GM06990 (cell line): ENCODE measurements around the gene KHDRBS2.

Experiments
- DNase-seq: peaks from one replicate; pipeline ENCODE4 v3.0.0-alpha.2; 2011; ENCODE audit not compliant: insufficient read length; ENCODE audit errors: extremely low read depth
- H3K27me3 ChIP-seq: replicated peaks from 2 replicates; pipeline ENCODE4 v1.6.0; 2011; ENCODE audit warnings: low read length; ENCODE audit not compliant: control insufficient read depth, insufficient read depth
- H3K36me3 ChIP-seq: 2 replicates; pipeline ENCODE4 v1.5.1; 2011; ENCODE audit warnings: low read length; ENCODE audit not compliant: control insufficient read depth, insufficient read depth
- H3K4me3 ChIP-seq: replicated peaks from 2 replicates; pipeline ENCODE4 v1.5.1; 2011; ENCODE audit warnings: low read depth, mild to moderate bottlenecking, control low read depth, low read length
- CTCF ChIP-seq: IDR thresholded peaks from 2 replicates; pipeline ENCODE4 v1.5.1; 2011; ENCODE audit warnings: low read length, control low read depth, mild to moderate bottlenecking, inconsistent platforms; ENCODE audit not compliant: insufficient read depth, poor library complexity, severe bottlenecking

The KHDRBS2 gene

GRCh38 chr6:61867635-61868034, 418.4 kb downstream of the KHDRBS2 start:
- no peak for DNase-seq
- H3K27me3 ChIP-seq = no peaks in the 10 kb centered on the region
- no peak overlapping the region for H3K4me3 ChIP-seq
- no peak for TF ChIP-seq CTCF
- H3K36me3 ChIP-seq = no peaks in the 10 kb centered on the region

GRCh38 chr6:61857541-61857940, 428.5 kb downstream of the KHDRBS2 start:
- Histone ChIP-seq H3K36me3 (no peaks in the 10 kb centered on the region), H3K4me3 (no peak overlapping the region), H3K27me3 (no peaks in the 10 kb centered on the region)
- TF ChIP-seq CTCF = no peak
- DNase-seq = no peak

- DNase-seq = no peak
- H3K36me3 ChIP-seq = no peaks in the 10 kb centered on the region
- no peak overlapping the region for H3K4me3 ChIP-seq
- TF ChIP-seq CTCF = no peak
- H3K27me3 ChIP-seq = no peaks in the 10 kb centered on the region
These were observed 444.1 kb downstream of the KHDRBS2 start for GRCh38 chr6:61841958-61842357.

GRCh38 chr6:61835237-61835636, 450.8 kb downstream of the KHDRBS2 start:
- H3K36me3 ChIP-seq = no peaks in the 10 kb centered on the region
- no peaks in the 10 kb centered on the region for H3K27me3 ChIP-seq
- TF ChIP-seq CTCF = no peak
- DNase-seq = no peak
- H3K4me3 ChIP-seq = no peak overlapping the region

GRCh38 chr6:61833176-61833755, 452.8 kb downstream of the KHDRBS2 start:
- no peak overlapping the region for H3K4me3 ChIP-seq
- no peaks in the 10 kb centered on the region for H3K36me3 ChIP-seq
- DNase-seq = no peak
- H3K27me3 ChIP-seq = no peaks in the 10 kb centered on the region
- TF ChIP-seq CTCF = no peak

GRCh38 chr6:61817716-61818115, 468.3 kb downstream of the KHDRBS2 start:
- TF ChIP-seq CTCF = no peak
- H3K36me3 ChIP-seq = no peaks in the 10 kb centered on the region
- no peak for DNase-seq
- H3K4me3 ChIP-seq = no peak overlapping the region
- H3K27me3 ChIP-seq = no peaks in the 10 kb centered on the region
